HG03571 (cell line): Measurements from ENCODE around the gene KRTAP4-9.
"Not testable (repeated sequence)": the region's sequence is repeated elsewhere in the genome, so short reads cannot be mapped to it uniquely, and the experiment has no call there.

Source experiments
- ATAC-seq: cut with Tn5 transposase; IDR thresholded peaks from one replicate; pipeline ENCODE4 v1.9.1; 2021; ENCODE audit not compliant: unreplicated experiment

KRTAP4-9 gene

DNA sequence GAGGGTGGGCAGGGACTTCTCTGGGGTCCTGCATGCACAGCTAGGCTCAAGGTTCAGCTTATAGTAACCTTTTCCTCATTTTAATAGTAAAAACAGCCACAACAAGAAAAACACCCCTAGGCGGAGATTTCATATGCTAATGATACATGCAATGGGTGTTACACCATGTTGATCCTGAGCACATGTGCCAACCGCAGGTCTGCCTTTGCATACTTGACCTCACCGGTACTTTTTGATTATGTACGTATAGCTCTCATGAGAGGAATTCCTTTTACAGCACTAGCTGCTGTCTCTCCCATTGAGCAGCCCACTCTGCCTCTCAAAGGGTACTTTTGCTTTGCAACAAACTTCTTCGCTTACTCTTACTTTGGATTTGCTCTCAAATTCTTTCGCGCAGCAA, 9.1 kb upstream of the KRTAP4-9 start:
- no peak for ATAC-seq

- ATAC-seq: no peak
Measured at GRCh38 chr17:41098042-41098441, 7.1 kb upstream of the KRTAP4-9 start, which contains the start of gene KRTAP4-8. Gene KRTAP4-8 (minus strand): TSS chr17:41098142. CDS start chr17:41098084, 58 bp downstream.

GRCh38 chr17:41098481-41098880, 6.7 kb upstream of the KRTAP4-9 start:
- ATAC-seq: no peak

DNA sequence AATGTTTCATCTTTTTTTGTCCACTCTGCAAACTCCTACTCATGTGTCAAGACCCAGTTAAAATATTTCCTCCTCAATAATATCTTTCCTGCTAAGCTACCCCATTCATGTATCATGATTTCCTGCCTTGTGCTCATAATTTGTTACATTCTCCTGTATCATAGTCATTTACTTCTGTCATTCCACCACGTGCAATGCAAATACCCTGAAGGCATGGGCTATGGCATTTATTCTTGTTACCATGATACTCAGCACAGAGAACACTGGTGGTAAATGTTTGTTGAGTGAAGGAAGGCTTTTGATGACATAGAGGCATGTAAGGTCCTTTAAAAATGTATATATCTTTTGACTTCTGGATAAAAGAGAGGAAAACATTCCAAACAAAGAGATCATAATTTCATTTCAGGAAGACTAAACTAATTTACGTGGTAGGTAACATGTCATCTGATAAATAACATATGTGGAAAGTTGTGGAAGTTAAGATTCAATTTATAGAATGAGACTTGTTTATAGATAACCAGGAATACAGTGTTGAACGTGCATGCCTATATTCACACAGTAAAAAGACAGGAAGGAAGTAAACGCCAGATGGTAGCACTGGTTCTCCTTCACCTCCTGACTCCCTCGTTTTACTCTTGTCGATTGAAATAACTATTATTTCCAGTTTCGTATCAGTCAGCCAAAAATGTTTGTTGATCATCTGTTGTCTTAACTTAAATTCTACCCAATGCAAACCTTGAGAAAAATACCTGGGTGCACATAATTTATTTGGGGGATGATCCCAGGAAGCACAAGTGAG, 5.3 kb upstream of the KRTAP4-9 start:
- ATAC-seq: not testable (repeated sequence)

DNA sequence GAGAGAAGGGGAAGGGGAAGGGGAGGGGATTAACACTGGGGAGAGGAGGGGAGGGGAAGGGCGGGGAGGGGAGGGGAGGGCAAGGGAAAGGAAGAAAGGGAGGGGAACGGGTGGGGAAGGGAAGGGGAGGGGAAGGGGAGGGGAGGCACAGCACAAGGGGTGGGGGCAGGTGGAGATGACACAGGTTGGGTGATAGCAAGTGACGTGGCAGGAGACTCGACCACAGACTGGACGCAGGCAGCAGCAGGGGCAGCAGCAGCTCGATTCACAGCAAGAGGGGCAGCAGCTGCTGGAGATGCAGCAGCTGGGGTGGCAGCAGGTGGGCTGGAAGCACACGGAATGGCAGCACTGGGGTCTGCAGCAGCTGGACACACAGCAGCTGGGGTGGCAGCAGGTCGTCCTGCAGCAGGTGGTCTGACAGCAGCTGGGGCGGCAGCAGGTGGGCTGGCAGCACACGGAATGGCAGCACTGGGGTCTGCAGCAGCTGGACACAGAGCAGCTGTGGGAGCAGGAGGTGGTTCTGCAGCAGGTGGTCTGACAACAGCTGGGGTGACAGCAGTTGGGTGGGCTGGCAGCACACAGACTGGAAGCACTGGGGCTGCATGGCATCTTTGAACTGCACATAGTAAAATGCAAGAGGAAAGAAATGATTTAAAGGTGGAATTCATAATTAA, 3.5 kb upstream of the KRTAP4-9 start, which contains the start of gene KRTAP4-16:
Gene KRTAP4-16, minus strand, starts transcription at position 624 of the 674 bp plus-strand sequence. Its CDS starts 0 bp downstream, at position 624.
- ATAC-seq: no peak

GRCh38 chr17:41103896-41104295, 1.3 kb upstream of the KRTAP4-9 start:
- ATAC-seq: no peak

DNA sequence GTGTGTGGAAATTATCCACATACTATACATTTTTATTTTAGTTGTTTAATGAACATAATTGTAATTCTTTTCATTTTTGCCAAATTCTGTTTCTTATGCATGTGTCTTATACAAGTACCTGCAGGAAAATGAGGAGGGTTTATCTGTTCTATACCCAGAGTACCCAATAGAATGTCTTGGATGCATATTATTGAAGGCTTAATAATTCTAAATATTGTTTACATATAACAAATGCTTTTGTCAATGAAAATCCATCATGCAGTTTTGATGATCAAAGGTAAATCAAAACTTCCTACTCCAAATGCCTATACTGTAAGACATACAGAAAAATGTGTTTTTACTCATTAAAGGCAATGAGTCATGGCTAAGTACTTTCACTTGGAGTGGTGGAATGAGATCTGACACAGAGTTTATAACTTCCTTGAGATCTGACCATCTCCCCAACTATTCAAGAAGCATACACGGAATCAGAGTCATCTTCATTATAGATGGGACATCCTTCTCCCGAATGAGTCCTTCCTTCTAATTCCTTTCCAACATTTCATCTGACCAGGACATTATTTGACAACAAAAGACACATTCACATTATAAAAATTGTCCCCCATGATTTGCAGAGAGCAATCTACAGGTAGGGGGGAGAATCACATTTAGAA, 677 bp upstream of the KRTAP4-9 start:
- ATAC-seq: not testable (repeated sequence)

DNA sequence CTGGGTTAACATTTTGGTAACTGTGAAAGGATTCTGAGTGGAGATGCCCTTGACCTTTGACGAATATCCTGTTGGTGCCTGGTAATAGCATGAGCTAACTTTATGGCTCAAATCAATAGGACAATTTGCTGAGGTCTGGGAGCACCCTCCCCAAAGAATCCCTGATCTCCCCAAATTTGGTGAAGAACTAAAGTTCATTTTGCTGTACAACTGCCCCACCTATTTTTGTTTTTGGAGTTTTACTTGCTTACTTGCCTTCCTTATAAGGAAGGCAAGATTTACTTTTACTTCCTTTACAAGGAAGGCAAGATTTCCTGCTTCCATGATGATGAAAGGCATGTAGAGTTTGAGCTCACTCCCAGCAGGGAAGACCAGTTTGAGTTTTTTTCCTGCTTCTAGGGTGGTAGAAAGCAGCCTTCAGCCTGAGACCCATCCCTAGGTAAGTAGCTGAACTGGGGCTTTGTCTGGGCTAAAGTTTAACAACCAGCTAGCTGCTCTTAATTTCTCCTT, 2.8 kb downstream of the KRTAP4-9 start:
- no peak for ATAC-seq

- not testable (repeated sequence) for ATAC-seq
Measured at GRCh38 chr17:41108728-41109386, 3.7 kb downstream of the KRTAP4-9 start.

DNA sequence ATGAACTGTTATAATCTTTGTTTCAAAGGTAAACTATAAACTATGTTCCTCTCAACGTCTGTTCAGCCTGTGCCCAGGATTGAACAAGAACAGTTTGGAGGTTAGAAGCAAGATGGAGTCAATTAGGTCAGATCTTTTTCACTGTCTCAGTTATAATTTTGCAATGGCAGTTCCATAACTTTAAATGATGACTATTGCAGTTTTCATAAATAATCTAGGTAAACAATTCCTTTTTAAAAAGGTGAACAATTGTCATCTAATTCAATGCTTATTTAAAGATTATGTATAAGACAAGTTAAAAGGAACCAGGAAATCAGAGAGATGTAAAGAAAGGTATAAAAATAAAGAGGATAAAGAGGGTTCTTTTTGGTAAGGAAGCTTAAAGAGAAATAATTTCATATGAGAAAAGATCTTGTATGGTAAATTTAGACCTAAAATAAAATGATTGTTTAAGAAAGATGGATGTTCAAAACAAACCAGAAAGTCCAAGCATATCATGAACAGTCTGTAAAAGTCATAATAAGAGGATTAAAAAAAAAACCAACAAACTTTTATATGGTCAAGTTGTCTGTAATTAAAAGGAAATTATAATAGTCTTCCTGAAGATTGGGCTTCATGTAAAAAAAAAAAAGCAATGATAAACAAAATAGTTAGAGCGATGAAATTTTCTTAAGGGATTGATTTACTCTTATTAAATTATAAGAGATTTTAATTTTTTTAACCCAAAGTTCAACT, 6.1 kb downstream of the KRTAP4-9 start:
- no peak for ATAC-seq

DNA sequence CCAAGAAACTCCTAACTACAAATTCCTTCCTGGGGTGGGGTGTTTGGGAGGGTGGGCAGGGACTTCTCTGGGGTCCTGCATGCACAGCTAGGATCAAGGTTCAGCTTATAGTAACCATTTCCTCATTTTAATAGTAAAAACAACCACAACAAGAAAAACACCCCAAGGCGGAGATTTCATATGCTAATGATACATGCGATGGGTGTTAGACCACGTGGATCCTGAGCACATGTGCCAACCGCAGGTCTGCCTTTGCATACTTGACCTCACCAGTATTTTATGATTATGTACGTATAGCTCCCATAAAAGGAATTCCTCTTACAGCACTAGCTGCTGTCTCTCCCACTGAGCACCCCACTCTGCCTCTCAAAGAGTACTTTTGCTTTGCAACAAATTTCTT, 11.1 kb downstream of the KRTAP4-9 start:
- no peak for ATAC-seq

GRCh38 chr17:41117846-41118386, 12.7 kb downstream of the KRTAP4-9 start, which contains the start of gene KRTAP4-11:
Gene KRTAP4-11 (minus strand): TSS chr17:41118373. CDS start chr17:41118315, 58 bp downstream.
- not testable (repeated sequence) for ATAC-seq

DNA sequence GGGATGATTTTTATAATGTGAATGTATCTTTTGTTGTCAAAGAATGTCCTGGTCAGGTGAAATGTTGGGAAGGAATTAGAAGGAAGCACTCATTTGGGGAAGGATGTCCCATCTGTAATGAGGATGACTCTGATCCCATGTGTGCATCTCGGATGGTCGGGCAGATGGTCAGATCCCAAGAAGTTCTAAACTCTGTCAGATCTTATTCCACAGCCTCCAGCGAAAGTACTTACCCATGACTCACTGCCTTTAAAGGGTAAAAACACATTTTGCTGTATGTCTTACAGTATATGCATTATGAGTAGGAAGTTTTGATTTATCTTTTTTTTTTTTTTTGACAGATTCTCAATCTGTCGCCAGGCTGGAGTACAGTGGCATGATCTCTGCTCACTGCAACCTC, 13.5 kb downstream of the KRTAP4-9 start:
- no peak for ATAC-seq

- not testable (repeated sequence) for ATAC-seq
Measured at GRCh38 chr17:41119696-41120690, 14.8 kb downstream of the KRTAP4-9 start.

GRCh38 chr17:41121742-41122141, 16.6 kb downstream of the KRTAP4-9 start:
- ATAC-seq: no peak

DNA sequence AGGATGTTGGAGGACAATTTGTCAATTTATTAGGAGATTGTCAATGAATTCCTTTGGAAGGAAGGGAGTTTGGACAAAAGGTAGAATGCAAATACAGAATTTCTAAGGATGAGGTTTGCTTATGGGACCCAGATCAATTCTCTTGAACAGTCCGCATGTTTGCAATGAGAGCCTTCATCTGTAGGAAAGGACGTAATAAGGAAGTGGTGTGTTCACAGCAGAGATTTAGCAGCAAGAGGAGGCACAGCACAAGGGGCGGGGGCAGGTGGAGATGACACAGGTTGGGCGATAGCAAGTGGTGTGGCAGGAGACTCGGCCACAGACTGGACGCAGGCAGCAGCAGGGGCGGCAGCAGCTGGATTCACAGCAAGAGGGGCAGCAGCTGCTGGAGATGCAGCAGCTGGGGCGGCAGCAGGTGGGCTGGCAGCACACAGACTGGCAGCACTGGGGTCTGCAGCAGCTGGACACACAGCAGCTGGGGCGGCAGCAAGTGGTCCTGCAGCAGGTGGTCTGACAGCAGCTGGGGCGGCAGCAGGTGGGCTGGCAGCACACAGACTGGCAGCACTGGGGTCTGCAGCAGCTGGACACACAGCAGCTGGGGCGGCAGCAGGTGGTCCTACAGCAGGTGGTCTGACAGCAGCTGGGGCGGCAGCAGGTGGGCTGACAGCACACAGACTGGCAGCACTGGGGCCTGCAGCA, 18.3 kb downstream of the KRTAP4-9 start:
- ATAC-seq: not testable (repeated sequence)

DNA sequence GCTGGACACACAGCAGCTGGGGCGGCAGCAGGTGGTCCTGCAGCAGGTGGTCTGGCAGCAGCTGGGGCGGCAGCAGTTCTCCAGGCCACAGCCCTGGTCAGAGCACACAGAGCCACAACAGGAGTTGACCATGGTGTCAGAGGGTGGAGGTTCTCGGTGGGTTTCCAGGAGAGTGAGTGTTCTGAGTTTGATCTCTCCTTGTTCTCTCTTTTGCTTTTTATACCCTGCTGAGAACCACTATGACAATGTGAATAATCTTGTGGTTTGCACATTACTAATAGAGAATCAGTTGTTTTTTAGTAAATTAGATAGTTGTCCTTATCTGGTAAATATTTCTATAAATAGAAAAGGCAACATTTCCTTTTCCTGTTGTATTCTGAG, 18.8 kb downstream of the KRTAP4-9 start, which contains the start of gene KRTAP4-12:
Gene KRTAP4-12, minus strand, starts transcription at position 192 of the 381 bp plus-strand sequence. Its CDS starts 60 bp downstream, at position 132.
- not testable (repeated sequence) for ATAC-seq

- no peak for ATAC-seq
Measured at GRCh38 chr17:41125064-41125463, 19.9 kb downstream of the KRTAP4-9 start.
